Breast epithelium (tissue), 3 donors: ENCODE data around the gene ELMO1.

ENCODE experiments used
- CTCF ChIP-seq, 3 donors: fragments of 450-650 bp; IDR thresholded peaks; one replicate each; pipeline ENCODE4 v1.5.1; 2016 to 2017; ENCODE audit warnings: antibody characterized with exemption in 3 of 3, mild to moderate bottlenecking in 3 of 3, moderate library complexity in 3 of 3
- POLR2A ChIP-seq: fragments of 450-650 bp; IDR thresholded peaks from one replicate; pipeline ENCODE4 v1.6.1; 2016; ENCODE audit warnings: antibody characterized with exemption, mild to moderate bottlenecking, moderate library complexity
- POLR2AphosphoS5 ChIP-seq, 3 donors: sonication (generic); formaldehyde crosslinking; IDR thresholded peaks; one replicate each; pipeline ENCODE4 v1.6.1; 2017; ENCODE audit warnings: antibody characterized with exemption in 3 of 3

- TF ChIP-seq CTCF (IDR thresholded peaks at IDR 0.05) (no peak), POLR2A (no peak), POLR2AphosphoS5 (IDR thresholded peaks at IDR 0.05) (no peak)
Measured at GRCh38 chr7:36977878-36978277, 470.8 kb downstream of the ELMO1 start.
